ENCODE results near the gene WWTR1. TPM values are rescaled to one million over a fixed set of nuclear protein-coding genes. Genes with fewer than 3 reads are reported as not detected.

The WWTR1 gene
- polyA plus RNA-seq, 2 of the 4 experiments (the other 2 are of a cell fraction), result 99.7 to 164 TPM

DNA sequence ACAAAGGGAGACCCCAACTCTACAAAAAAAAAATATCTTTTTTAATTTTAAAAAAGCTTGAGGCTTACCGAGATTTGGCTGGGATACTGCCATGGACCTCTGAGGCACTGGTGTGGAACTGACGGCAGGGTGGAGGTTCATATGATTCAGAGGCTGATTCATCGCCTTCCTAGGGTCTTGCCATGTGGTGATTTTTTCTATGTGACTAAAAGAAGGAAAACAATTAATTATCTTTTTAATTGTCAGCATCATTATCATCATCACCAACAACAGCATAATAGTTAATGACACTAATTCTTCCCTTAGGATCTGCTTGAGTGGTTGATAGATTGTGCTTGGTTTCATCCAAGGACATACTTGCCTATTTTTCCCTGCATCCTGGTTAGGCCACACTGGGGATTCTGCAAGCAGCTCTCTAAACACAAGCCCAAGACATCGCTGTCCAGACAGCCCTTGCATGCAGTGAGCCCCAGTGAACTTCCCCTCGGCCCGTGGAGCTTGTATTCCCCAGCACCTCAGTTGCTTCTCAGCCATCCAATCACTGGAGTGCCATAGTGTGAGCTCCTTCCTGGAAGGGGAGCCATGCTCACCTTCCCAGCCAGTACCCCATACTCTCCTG lies 84.9 kb downstream of the WWTR1 start:
- H3K4me1 ChIP-seq, result peaks cover 93% of the 10 kb centered on the region
- TF ChIP-seq JUNB (IDR thresholded peaks at IDR 0.05) (peak; percentile 50; the same call in 1 of the 2 replicates), HOXA7 (CRISPR knock-in tag; IDR thresholded peaks at IDR 0.05) (no peak), RFX5 (IDR thresholded peaks at IDR 0.05) (no peak), HOXB5 (CRISPR knock-in tag; IDR thresholded peaks at IDR 0.05) (no peak), ZC3H11A (IDR thresholded peaks at IDR 0.05) (no peak), TP53 (CRISPR knock-in tag; IDR thresholded peaks at IDR 0.05) (no peak), RAD21 (conservative IDR thresholded peaks at IDR 0.05 in 1 of 2, IDR thresholded peaks at IDR 0.05 in 1 of 2) (no peak), NPAS2 (CRISPR knock-in tag; IDR thresholded peaks at IDR 0.05; ENCODE audit: borderline replicate concordance) (no peak), FOSL2 (IDR thresholded peaks at IDR 0.05) (peak; percentile 72), FOSL2 (CRISPR knock-in tag; IDR thresholded peaks at IDR 0.05) (peak; percentile 70), KDM1A (IDR thresholded peaks at IDR 0.05; ENCODE audit: low read depth) (no peak), CHD4 (IDR thresholded peaks at IDR 0.05; ENCODE audit: borderline replicate concordance) (no peak), JUN (IDR thresholded peaks at IDR 0.05) (peak in 1 of 2 experiments; percentile 37; a peak in 1 of 5 replicates), EHF (CRISPR knock-in tag; IDR thresholded peaks at IDR 0.05) (no peak), ZFP36 (IDR thresholded peaks at IDR 0.05; ENCODE audit: borderline replicate concordance, partially characterized antibody) (no peak), MAFK (IDR thresholded peaks at IDR 0.05; ENCODE audit: partially characterized antibody) (no peak), CBX8 (IDR thresholded peaks at IDR 0.05) (no peak), ZNF302 (CRISPR knock-in tag; IDR thresholded peaks at IDR 0.05) (no peak), FOXS1 (CRISPR knock-in tag; IDR thresholded peaks at IDR 0.05) (no peak)
- TF ChIP-seq, protein P1, sequence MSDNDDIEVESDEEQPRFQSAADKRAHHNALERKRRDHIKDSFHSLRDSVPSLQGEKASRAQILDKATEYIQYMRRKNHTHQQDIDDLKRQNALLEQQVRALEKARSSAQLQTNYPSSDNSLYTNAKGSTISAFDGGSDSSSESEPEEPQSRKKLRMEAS (IDR thresholded peaks at IDR 0.05), result peak; percentile 56
- TF ChIP-seq, protein P2, sequence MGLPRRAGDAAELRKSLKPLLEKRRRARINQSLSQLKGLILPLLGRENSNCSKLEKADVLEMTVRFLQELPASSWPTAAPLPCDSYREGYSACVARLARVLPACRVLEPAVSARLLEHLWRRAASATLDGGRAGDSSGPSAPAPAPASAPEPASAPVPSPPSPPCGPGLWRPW (IDR thresholded peaks at IDR 0.05), result no peak
- TF ChIP-seq, protein P3, sequence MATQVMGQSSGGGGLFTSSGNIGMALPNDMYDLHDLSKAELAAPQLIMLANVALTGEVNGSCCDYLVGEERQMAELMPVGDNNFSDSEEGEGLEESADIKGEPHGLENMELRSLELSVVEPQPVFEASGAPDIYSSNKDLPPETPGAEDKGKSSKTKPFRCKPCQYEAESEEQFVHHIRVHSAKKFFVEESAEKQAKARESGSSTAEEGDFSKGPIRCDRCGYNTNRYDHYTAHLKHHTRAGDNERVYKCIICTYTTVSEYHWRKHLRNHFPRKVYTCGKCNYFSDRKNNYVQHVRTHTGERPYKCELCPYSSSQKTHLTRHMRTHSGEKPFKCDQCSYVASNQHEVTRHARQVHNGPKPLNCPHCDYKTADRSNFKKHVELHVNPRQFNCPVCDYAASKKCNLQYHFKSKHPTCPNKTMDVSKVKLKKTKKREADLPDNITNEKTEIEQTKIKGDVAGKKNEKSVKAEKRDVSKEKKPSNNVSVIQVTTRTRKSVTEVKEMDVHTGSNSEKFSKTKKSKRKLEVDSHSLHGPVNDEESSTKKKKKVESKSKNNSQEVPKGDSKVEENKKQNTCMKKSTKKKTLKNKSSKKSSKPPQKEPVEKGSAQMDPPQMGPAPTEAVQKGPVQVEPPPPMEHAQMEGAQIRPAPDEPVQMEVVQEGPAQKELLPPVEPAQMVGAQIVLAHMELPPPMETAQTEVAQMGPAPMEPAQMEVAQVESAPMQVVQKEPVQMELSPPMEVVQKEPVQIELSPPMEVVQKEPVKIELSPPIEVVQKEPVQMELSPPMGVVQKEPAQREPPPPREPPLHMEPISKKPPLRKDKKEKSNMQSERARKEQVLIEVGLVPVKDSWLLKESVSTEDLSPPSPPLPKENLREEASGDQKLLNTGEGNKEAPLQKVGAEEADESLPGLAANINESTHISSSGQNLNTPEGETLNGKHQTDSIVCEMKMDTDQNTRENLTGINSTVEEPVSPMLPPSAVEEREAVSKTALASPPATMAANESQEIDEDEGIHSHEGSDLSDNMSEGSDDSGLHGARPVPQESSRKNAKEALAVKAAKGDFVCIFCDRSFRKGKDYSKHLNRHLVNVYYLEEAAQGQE (IDR thresholded peaks at IDR 0.05), result no peak
- ATAC-seq, result 0 out of 6 replicates have a peak, but pooled peaks of 1 of the 2 experiments have one; percentile 6

DNA sequence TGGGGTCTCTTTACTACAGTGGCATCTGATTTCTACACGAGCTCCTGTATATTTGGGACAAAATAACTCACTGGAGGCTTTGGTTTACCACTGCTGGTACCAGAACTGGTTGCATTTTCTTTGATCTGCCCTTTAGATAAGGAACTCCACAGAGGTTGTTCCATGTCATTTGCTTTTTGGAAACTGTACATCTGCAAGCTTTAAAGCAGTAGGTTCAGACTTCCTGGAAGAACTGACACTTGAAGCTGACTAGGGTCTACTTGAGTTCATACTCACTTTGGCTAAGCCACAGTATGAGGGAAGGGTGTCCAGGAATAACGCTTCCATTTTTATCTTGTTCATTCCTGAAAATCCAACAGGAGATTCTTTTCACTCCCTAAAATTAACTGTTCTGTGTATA lies 86.4 kb downstream of the WWTR1 start:
- FAIRE-seq (no peak), ATAC-seq (no peak), DNase-seq (ENCODE audit: low read depth in 1 of 2, low spot score in 1 of 2) (no peak)
- Histone ChIP-seq H3K4me2 (peak overlapping the region; percentile 49; the same call in 2 of the 3 replicates), H3K4me3 (no peak overlapping the region), H3K9me3 (no peaks in the 10 kb centered on the region), H3K4me1 (peaks cover 93% of the 10 kb centered on the region), H3K27ac (peak overlapping the region; percentile 94)
- 74% methylated on average over 2 of the region's 2 CpGs for WGBS (ENCODE audit: missing lambda C conversion rate)
- TF ChIP-seq BHLHE40 (IDR thresholded peaks at IDR 0.05; ENCODE audit: low read depth, low read length) (no peak), FOSB (CRISPR knock-in tag; IDR thresholded peaks at IDR 0.05) (no peak), JUN (IDR thresholded peaks at IDR 0.05) (no peak), RCOR1 (IDR thresholded peaks at IDR 0.05; ENCODE audit: low read depth, low read length) (no peak), CHD2 (IDR thresholded peaks at IDR 0.05; ENCODE audit: low read length, partially characterized antibody) (no peak), CHD4 (IDR thresholded peaks at IDR 0.05; ENCODE audit: borderline replicate concordance) (no peak), EHF (CRISPR knock-in tag; IDR thresholded peaks at IDR 0.05) (no peak), TFCP2L1 (CRISPR knock-in tag; IDR thresholded peaks at IDR 0.05) (no peak), POLR2AphosphoS2 (conservative IDR thresholded peaks at IDR 0.05; ENCODE audit: low read length) (no peak), SMC3 (IDR thresholded peaks at IDR 0.05) (no peak), POLR2A (IDR thresholded peaks at IDR 0.05; ENCODE audit: low read length) (no peak), JUNB (IDR thresholded peaks at IDR 0.05) (no peak)
- TF ChIP-seq, protein P4, sequence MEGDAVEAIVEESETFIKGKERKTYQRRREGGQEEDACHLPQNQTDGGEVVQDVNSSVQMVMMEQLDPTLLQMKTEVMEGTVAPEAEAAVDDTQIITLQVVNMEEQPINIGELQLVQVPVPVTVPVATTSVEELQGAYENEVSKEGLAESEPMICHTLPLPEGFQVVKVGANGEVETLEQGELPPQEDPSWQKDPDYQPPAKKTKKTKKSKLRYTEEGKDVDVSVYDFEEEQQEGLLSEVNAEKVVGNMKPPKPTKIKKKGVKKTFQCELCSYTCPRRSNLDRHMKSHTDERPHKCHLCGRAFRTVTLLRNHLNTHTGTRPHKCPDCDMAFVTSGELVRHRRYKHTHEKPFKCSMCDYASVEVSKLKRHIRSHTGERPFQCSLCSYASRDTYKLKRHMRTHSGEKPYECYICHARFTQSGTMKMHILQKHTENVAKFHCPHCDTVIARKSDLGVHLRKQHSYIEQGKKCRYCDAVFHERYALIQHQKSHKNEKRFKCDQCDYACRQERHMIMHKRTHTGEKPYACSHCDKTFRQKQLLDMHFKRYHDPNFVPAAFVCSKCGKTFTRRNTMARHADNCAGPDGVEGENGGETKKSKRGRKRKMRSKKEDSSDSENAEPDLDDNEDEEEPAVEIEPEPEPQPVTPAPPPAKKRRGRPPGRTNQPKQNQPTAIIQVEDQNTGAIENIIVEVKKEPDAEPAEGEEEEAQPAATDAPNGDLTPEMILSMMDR (IDR thresholded peaks at IDR 0.05), result no peak
- TF ChIP-seq, protein P1 (IDR thresholded peaks at IDR 0.05), result no peak
- ChIA-PET CTCF (interaction anchor here (0.8 to 2.9 kb wide), 3 partner anchors 87 to 236 kb away, joined by 3 to 11 read pairs (median 3); no protein-coding TSS in a partner anchor), POLR2A (interaction anchor here (0.5 to 0.6 kb wide), 2 partner anchors 23 to 273 kb away, joined by 3 read pairs; no protein-coding TSS in a partner anchor)

More for the DNA sequence above, 84.9 kb downstream of the WWTR1 start:
- ChIA-PET CTCF (interaction anchor here (1.0 to 2.9 kb wide), 10 partner anchors 9 to 179 kb away, joined by 3 to 16 read pairs (median 5); partner anchors contain the start of gene COMMD2), POLR2A (interaction anchor here (1.1 kb wide), 1 partner anchor 85 kb away, joined by 3 read pairs; the partner anchor contains the start of gene WWTR1)
- WGBS (ENCODE audit: missing lambda C conversion rate), result 30% methylated on average over 6 of the region's 6 CpGs
- DNase-seq (ENCODE audit: low read depth in 1 of 2, low spot score in 1 of 2), result peak in 1 of 2 experiments; percentile 48
- Histone ChIP-seq H3K4me2 (peak overlapping the region; percentile 49), H3K4me3 (no peak overlapping the region), H3K27ac (peak overlapping the region; percentile 94), H3K9me3 (no peaks in the 10 kb centered on the region)
- FAIRE-seq, result no peak
